Ovary (tissue), 3 donors: ENCODE data around the gene RUFY3.

Experiments used
- POLR2A ChIP-seq: fragments of 450-650 bp; IDR thresholded peaks from one replicate; pipeline ENCODE4 v1.6.1; 2017; ENCODE audit warnings: antibody characterized with exemption, mild to moderate bottlenecking, moderate library complexity
- TF ChIP-seq, protein P1 (sequence below), 3 donors: fragments of 450-650 bp in 2 of 3; fragments of 200-600 bp in 1 of 3; IDR thresholded peaks; one replicate each; pipeline versions ENCODE4 v1.5.1 to v1.8.0; 2016 to 2022; ENCODE audit warnings: antibody characterized with exemption in 3 of 3, mild to moderate bottlenecking in 1 of 3
- donor health status: DM: no; HTN: no; CAD: no.

DNA sequence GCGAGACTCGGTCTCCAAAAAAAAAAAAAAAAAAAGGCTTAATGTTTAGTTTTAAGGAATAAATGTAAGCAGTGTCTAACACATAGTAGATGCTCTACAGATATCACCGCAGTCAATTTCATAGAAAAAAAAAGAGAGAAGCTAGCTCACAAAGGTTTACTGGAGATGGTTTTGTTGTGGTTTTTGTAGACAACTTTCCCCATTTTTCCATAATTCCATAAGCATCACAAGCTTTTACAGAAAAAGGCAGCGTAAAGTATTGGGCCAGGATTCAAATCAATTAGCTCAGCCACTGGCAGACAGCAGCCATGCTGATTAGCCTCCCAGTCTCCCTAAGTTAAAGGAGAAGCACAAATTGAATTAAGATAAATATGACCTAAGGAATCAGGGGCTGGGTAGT is 116.4 kb downstream of the RUFY3 start:
- TF ChIP-seq, protein P1, sequence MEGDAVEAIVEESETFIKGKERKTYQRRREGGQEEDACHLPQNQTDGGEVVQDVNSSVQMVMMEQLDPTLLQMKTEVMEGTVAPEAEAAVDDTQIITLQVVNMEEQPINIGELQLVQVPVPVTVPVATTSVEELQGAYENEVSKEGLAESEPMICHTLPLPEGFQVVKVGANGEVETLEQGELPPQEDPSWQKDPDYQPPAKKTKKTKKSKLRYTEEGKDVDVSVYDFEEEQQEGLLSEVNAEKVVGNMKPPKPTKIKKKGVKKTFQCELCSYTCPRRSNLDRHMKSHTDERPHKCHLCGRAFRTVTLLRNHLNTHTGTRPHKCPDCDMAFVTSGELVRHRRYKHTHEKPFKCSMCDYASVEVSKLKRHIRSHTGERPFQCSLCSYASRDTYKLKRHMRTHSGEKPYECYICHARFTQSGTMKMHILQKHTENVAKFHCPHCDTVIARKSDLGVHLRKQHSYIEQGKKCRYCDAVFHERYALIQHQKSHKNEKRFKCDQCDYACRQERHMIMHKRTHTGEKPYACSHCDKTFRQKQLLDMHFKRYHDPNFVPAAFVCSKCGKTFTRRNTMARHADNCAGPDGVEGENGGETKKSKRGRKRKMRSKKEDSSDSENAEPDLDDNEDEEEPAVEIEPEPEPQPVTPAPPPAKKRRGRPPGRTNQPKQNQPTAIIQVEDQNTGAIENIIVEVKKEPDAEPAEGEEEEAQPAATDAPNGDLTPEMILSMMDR (IDR thresholded peaks at IDR 0.05), result no peak
- TF ChIP-seq POLR2A, result no peak
